Activated CD8-positive, alpha-beta T cell treated with anti-CD3 and anti-CD28 coated beads for 36 hours (primary cell): ENCODE data around the gene KCNK18. TPM values are rescaled to one million over a fixed set of nuclear protein-coding genes. Genes with fewer than 3 reads are reported as not detected.

Experiments
- ATAC-seq: fragments of 200-7000 bp; cut with Tn5 transposase; one replicate; pipeline ENCODE4 v1.10.0; 2021; ENCODE audit warnings: mild to moderate bottlenecking, moderate library complexity
- CTCF ChIA-PET: fragments of 350-600 bp; sonication (Branson Sonifier 250); formaldehyde crosslinking; loops from one replicate; lab custom pipeline; 2021; ENCODE audit warnings: antibody characterized with exemption; lab: Charles Lee
- POLR2A ChIA-PET: fragments of 350-600 bp; sonication (Branson Sonifier 250); formaldehyde crosslinking; loops from one replicate; lab custom pipeline; 2021; ENCODE audit warnings: antibody characterized with exemption; lab: Charles Lee
- DNase-seq: peaks from one replicate; pipeline ENCODE4 v3.0.0-alpha.2; 2020
- H3K27ac Mint-ChIP-seq: one replicate; pipeline ENCODE4 v1.8.0; 2021; ENCODE audit warnings: mild to moderate bottlenecking, mixed read lengths
- H3K27me3 Mint-ChIP-seq: one replicate; pipeline ENCODE4 v1.8.0; 2021; ENCODE audit warnings: mixed read lengths
- H3K36me3 Mint-ChIP-seq: one replicate; pipeline ENCODE4 v1.8.0; 2021; ENCODE audit warnings: low read depth, mixed read lengths
- H3K4me1 Mint-ChIP-seq: one replicate; pipeline ENCODE4 v1.8.0; 2021; ENCODE audit warnings: low read depth, mixed read lengths
- H3K4me3 Mint-ChIP-seq: one replicate; pipeline ENCODE4 v1.8.0; 2021; ENCODE audit warnings: mild to moderate bottlenecking, moderate library complexity, mixed read lengths
- H3K9me3 Mint-ChIP-seq: one replicate; pipeline ENCODE4 v1.8.0; 2021; ENCODE audit warnings: mixed read lengths
- CTCF ChIP-seq: fragments of 200-600 bp; IDR thresholded peaks from one replicate; pipeline ENCODE4 v1.8.0; 2022; ENCODE audit warnings: antibody characterized with exemption, mild to moderate bottlenecking
- intact Hi-C: fragments of 100-400 bp; cut with micrococcal nuclease; formaldehyde crosslinking; loops from one replicate; pipeline ENCODE4 v1.10.0; 2022
- total RNA-seq, 2 experiments: library from RNA; stranded (reverse); gene quantifications; one replicate each; pipeline ENCODE4 v1.2.3, GENCODE V29; 2021

The KCNK18 gene
- total RNA-seq, 2 experiments from 2014 or later, result not detected

DNA sequence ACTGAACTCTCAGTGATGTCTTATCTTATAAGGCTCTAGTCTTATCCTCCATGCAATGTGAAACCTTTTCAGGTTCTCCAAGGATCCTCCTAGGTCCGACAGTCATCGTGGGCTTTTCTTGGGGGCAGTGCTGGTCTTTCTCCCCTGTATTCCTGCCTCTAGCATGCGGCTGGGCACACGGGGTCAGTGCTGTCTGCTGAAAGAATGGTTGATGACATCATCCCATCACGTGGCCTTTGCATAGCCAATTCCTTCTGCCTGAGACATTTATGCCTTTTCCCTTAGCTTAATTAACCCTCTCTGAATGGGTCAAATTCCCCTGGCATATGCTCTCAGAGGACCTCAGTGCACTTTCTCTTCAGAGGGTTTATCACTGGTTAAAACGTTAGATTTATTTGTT is 27.0 kb upstream of the KCNK18 start:
- Mint-ChIP-seq H3K4me1 (peaks cover 36% of the 10 kb centered on the region), H3K9me3 (no peaks in the 10 kb centered on the region), H3K27me3 (peaks cover 66% of the 10 kb centered on the region), H3K27ac (no peak overlapping the region), H3K36me3 (no peaks in the 10 kb centered on the region), H3K4me3 (no peak overlapping the region)
- POLR2A ChIA-PET, result no interaction called here
- CTCF ChIA-PET, result interaction anchor here (0.6 to 1.4 kb wide), 5 partner anchors 12 to 382 kb away, joined by 3 to 7 read pairs (median 4); no protein-coding TSS in a partner anchor
- DNase-seq (no peak), ATAC-seq (no peak)
- no peak for TF ChIP-seq CTCF
- intact Hi-C loops, result no loop called here

DNA sequence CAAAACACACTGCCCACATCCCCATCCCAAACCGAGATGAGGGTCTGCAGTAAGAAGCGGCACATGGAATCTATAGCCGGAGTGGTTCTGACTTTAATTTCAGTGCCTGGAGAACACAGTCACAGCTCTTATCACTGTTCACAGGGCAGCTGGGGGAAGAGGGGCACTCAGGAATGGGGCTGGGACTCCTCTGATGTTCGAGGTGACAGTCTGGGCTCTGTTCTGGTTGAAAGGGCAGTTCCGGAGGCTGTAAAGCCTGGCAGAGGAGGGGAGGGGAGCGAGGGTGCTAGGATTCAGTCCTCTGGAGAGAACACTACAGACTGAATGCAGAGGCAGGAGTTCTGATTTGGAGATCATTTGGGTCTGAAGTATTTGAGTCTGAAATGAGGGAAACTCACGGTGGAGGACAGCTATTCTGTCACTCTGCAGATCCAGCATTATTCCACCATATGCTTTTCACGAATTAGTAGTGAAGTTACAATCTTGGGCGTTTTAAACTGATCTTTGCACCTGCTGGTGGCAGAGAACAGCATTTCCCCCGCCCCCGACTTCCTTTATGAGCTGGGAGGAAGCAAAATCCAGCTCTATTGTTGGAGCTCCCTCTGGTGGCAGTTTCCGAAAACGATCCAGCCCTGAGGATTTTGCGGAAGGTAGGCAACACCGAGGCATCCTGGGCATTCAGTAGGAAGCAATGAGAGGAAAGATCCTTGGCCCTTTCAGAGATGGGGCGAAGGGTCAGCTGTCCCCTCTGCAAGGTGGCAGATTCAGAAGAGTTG is 22.7 kb upstream of the KCNK18 start:
- DNase-seq (peak; percentile 93), ATAC-seq (peak; percentile 86)
- Mint-ChIP-seq H3K27me3 (peaks cover 28% of the 10 kb centered on the region), H3K36me3 (no peaks in the 10 kb centered on the region), H3K4me1 (peaks cover 17% of the 10 kb centered on the region), H3K27ac (no peak overlapping the region), H3K4me3 (peak overlapping the region; percentile 66), H3K9me3 (no peaks in the 10 kb centered on the region)
- intact Hi-C loops, result loop anchor here (1.0 to 5.0 kb wide), 2 partner anchors 377 to 492 kb away; no protein-coding TSS in a partner anchor
- ChIA-PET POLR2A (no interaction called here), CTCF (interaction anchor here (0.6 to 4.1 kb wide), 42 partner anchors 8 to 1066 kb away, joined by 3 to 111 read pairs (median 5); partner anchors contain the start of genes KCNK18 and SHTN1)
- peak; percentile 77 for TF ChIP-seq CTCF

GRCh38 chr10:117175215-117175900 is 21.9 kb upstream of the KCNK18 start:
- POLR2A ChIA-PET, result no interaction called here
- H3K4me3 Mint-ChIP-seq, result peak overlapping the region; percentile 66
- peaks cover 25% of the 10 kb centered on the region for H3K27me3 Mint-ChIP-seq
- peaks cover 17% of the 10 kb centered on the region for H3K4me1 Mint-ChIP-seq
- DNase-seq (peak; percentile 33), ATAC-seq (peak; percentile 41)
- no peaks in the 10 kb centered on the region for H3K9me3 Mint-ChIP-seq
- H3K36me3 Mint-ChIP-seq, result no peaks in the 10 kb centered on the region
- CTCF ChIA-PET, result interaction anchor here (0.6 to 4.1 kb wide), 43 partner anchors 8 to 731 kb away, joined by 3 to 111 read pairs (median 5); partner anchors contain the start of genes KCNK18 and SHTN1
- no peak overlapping the region for H3K27ac Mint-ChIP-seq
- TF ChIP-seq CTCF, result peak; percentile 24
- intact Hi-C loops, result loop anchor here (5.0 kb wide), 1 partner anchor 493 kb away; no protein-coding TSS in a partner anchor

- peak; percentile 91 for DNase-seq
- Mint-ChIP-seq H3K27me3 (peaks cover 25% of the 10 kb centered on the region), H3K36me3 (no peaks in the 10 kb centered on the region), H3K4me1 (peaks cover 17% of the 10 kb centered on the region), H3K27ac (no peak overlapping the region), H3K4me3 (peak overlapping the region; percentile 66), H3K9me3 (no peaks in the 10 kb centered on the region)
- intact Hi-C loops, result loop anchor here (5.0 kb wide), 1 partner anchor 494 kb away; no protein-coding TSS in a partner anchor
- ChIA-PET CTCF (interaction anchor here (0.7 to 4.1 kb wide), 20 partner anchors 9 to 494 kb away, joined by 3 to 111 read pairs (median 8); no protein-coding TSS in a partner anchor), POLR2A (no interaction called here)
- TF ChIP-seq CTCF, result peak; percentile 69
- peak; percentile 48 for ATAC-seq
Observed at GRCh38 chr10:117175901-117176534, 21.3 kb upstream of the KCNK18 start.
